Keratinocyte (primary cell): ENCODE results near the gene COL25A1. TPM values are rescaled to one million over a fixed set of nuclear protein-coding genes. Genes with fewer than 3 reads are reported as not detected.

ENCODE experiments used
- DNase-seq: peaks from one replicate; pipeline ENCODE4 v3.0.0-alpha.2; 2011; ENCODE audit warnings: low read depth, missing footprints, low spot score
- FAIRE-seq: peaks from 2 replicates; lab custom pipeline; 2011; peaks lifted over from hg19 to GRCh38; lab: Jason Lieb, UNC
- H2AFZ ChIP-seq: 2 replicates; pipeline ENCODE4 v1.6.0; 2012; ENCODE audit warnings: low read length, control low read depth, inconsistent platforms; ENCODE audit not compliant: control insufficient read depth
- H3K27ac ChIP-seq: 2 replicates; pipeline ENCODE4 v1.5.1; 2011; ENCODE audit warnings: low read length; ENCODE audit not compliant: control insufficient read depth, insufficient read depth
- H3K27me3 ChIP-seq: 3 replicates; pipeline ENCODE4 v1.6.0; 2011; ENCODE audit warnings: low read length; ENCODE audit not compliant: control insufficient read depth, insufficient read depth; ENCODE audit errors: extremely low read depth
- H3K36me3 ChIP-seq, 2 experiments: 2 replicates in 1 of 2; 3 replicates in 1 of 2; pipeline ENCODE4 v1.5.1; 2011; ENCODE audit warnings: low read length in 2 of 2, mild to moderate bottlenecking in 1 of 2; ENCODE audit not compliant: control insufficient read depth in 2 of 2, insufficient read depth in 2 of 2; ENCODE audit errors: extremely low read depth in 1 of 2
- H3K4me1 ChIP-seq: 3 replicates; pipeline ENCODE4 v1.5.1; 2011; ENCODE audit warnings: low read length; ENCODE audit not compliant: control insufficient read depth, insufficient read depth; ENCODE audit errors: extremely low read depth
- H3K4me2 ChIP-seq: 3 replicates; pipeline ENCODE4 v1.6.0; 2011; ENCODE audit warnings: low read depth, low read length; ENCODE audit not compliant: control insufficient read depth, insufficient read depth; ENCODE audit errors: extremely low read depth
- H3K4me3 ChIP-seq, 3 experiments: fragments of 200-600 bp in 1 of 3; sonication (generic) in 1 of 3; 2 replicates in 2 of 3; 3 replicates in 1 of 3; pipeline ENCODE4 v1.5.1; 2011 to 2016; ENCODE audit warnings: low read length in 3 of 3, mild to moderate bottlenecking in 3 of 3, control low read depth in 2 of 3, inconsistent platforms in 1 of 3, low read depth in 1 of 3, mixed read lengths in 1 of 3, mixed run types in 1 of 3, moderate library complexity in 1 of 3; ENCODE audit not compliant: control insufficient read depth in 2 of 3, insufficient read depth in 2 of 3; ENCODE audit errors: extremely low read depth in 1 of 3
- H3K79me2 ChIP-seq: 2 replicates; pipeline ENCODE4 v1.6.0; 2012; ENCODE audit warnings: low read length; ENCODE audit not compliant: control insufficient read depth, insufficient read depth
- H3K9ac ChIP-seq: 3 replicates; pipeline ENCODE4 v1.6.0; 2011; ENCODE audit warnings: low read length; ENCODE audit not compliant: control insufficient read depth, insufficient read depth; ENCODE audit errors: extremely low read depth
- H3K9me1 ChIP-seq: 3 replicates; pipeline ENCODE4 v1.6.0; 2011; ENCODE audit warnings: low read length; ENCODE audit not compliant: control insufficient read depth, insufficient read depth; ENCODE audit errors: extremely low read depth
- H3K9me3 ChIP-seq: 2 replicates; pipeline ENCODE4 v1.5.1; 2012; ENCODE audit warnings: low read depth, low read length; ENCODE audit not compliant: control insufficient read depth
- H4K20me1 ChIP-seq: 3 replicates; pipeline ENCODE4 v1.6.0; 2011; ENCODE audit warnings: low read length; ENCODE audit not compliant: control insufficient read depth, insufficient read depth; ENCODE audit errors: extremely low read depth
- CTCF ChIP-seq, 3 experiments: IDR thresholded peaks in 1 of 3; conservative IDR thresholded peaks in 1 of 3; optimal IDR thresholded peaks in 1 of 3; 2 replicates in 2 of 3; 3 replicates in 1 of 3; pipeline versions ENCODE3 to v1.5.1; 2011; ENCODE audit warnings: low read length in 3 of 3, mild to moderate bottlenecking in 3 of 3, moderate library complexity in 2 of 3, control low read depth in 1 of 3, inconsistent platforms in 1 of 3; ENCODE audit not compliant: insufficient read depth in 2 of 3; ENCODE audit errors: extremely low read depth in 1 of 3
- EZH2 ChIP-seq: IDR thresholded peaks from one replicate; pipeline ENCODE4 v1.6.1; 2012; ENCODE audit warnings: inconsistent platforms, mild to moderate bottlenecking, low read length, moderate library complexity
- dilution Hi-C: fragments of 300-500 bp; cut with MboI; formaldehyde crosslinking; loops from one replicate; pipeline ENCODE4 v1.7.0; 2020; ENCODE audit warnings: low sequenced_read_pairs; ENCODE audit not compliant: extremely low pct_ligation_motif_present
- polyA plus RNA-seq, 5 experiments: library from polyadenylated mRNA; depleted of rRNA in 3 of 5; stranded (reverse) in 3 of 5; stranded (forward) in 1 of 5; unstranded in 1 of 5; fragments of >200 nt; gene quantifications; 1 replicate in 1 of 5; 2 replicates in 3 of 5; 3 replicates in 1 of 5; pipeline versions ENCODE4 v1.2.1 to v1.2.3, GENCODE V29; 2011 to 2012; ENCODE audit warnings: missing spikeins in 2 of 5, low read depth in 1 of 5, low replicate concordance in 1 of 5

Gene COL25A1
- polyA plus RNA-seq, 1 donor (not counting 4 experiments of a cell fraction or from before 2014, with no cell fraction given) = not detected

DNA sequence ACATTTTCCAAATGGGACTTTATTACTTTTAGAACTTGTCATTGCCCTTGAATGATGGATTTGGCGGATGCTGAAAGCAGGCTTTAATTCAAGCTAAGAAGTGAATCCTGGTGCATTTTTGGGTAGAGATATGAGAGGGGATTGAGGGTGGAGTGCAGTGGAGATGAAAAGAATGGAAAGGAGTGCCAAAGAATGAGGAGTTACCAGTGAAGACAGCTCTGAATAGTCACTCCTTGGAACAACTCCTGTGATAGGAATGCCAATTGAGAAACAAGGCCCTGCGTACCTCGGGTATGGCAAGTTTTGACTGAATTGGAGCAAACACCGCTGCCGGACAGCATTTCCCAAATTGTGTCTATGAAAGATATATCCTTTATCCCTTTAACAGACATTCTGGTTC lies 503.2 kb downstream of the COL25A1 start:
- dilution Hi-C loops = no loop called here
- TF ChIP-seq CTCF (optimal IDR thresholded peaks at IDR 0.05 in 1 of 3, IDR thresholded peaks at IDR 0.05 in 1 of 3, conservative IDR thresholded peaks at IDR 0.05 in 1 of 3; ENCODE audit: extremely low read depth in 1 of 3, insufficient read depth in 2 of 3, low read length in 3 of 3) = no peak
- no peak for TF ChIP-seq EZH2
- FAIRE-seq = no peak
- Histone ChIP-seq H3K9me3 (no peaks in the 10 kb centered on the region), H4K20me1 (no peaks in the 10 kb centered on the region), H3K4me2 (no peak overlapping the region), H3K79me2 (no peaks in the 10 kb centered on the region), H3K9ac (no peak overlapping the region), H2AFZ (no peak overlapping the region), H3K4me3 (no peak overlapping the region), H3K27ac (no peak overlapping the region), H3K4me1 (no peaks in the 10 kb centered on the region), H3K9me1 (no peaks in the 10 kb centered on the region), H3K27me3 (no peaks in the 10 kb centered on the region), H3K36me3 (no peaks in the 10 kb centered on the region)
- DNase-seq = no peak

- H3K4me2 ChIP-seq = no peak overlapping the region
- FAIRE-seq = no peak
These were observed 506.3 kb downstream of the COL25A1 start for GRCh38 chr4:108796173-108796572.

More at GRCh38 chr4:108796173-108796572, 506.3 kb downstream of the COL25A1 start:
- H3K27me3 ChIP-seq = no peaks in the 10 kb centered on the region
- no peak for TF ChIP-seq EZH2
- no peak for TF ChIP-seq CTCF (optimal IDR thresholded peaks at IDR 0.05 in 1 of 3, IDR thresholded peaks at IDR 0.05 in 1 of 3, conservative IDR thresholded peaks at IDR 0.05 in 1 of 3; ENCODE audit: extremely low read depth in 1 of 3, insufficient read depth in 2 of 3, low read length in 3 of 3)
- no peaks in the 10 kb centered on the region for H3K36me3 ChIP-seq
- no peak overlapping the region for H3K4me3 ChIP-seq
- H3K79me2 ChIP-seq = no peaks in the 10 kb centered on the region
- H3K9me3 ChIP-seq = no peaks in the 10 kb centered on the region
- no peak for DNase-seq
- no peak overlapping the region for H3K27ac ChIP-seq
- H3K9ac ChIP-seq = no peak overlapping the region
- H4K20me1 ChIP-seq = no peaks in the 10 kb centered on the region
- H2AFZ ChIP-seq = no peak overlapping the region
- dilution Hi-C loops = no loop called here
- no peaks in the 10 kb centered on the region for H3K9me1 ChIP-seq
- H3K4me1 ChIP-seq = no peaks in the 10 kb centered on the region
